K562 (cell line): Measurements from ENCODE around the gene TMEM45A. TPM values are rescaled to one million over a fixed set of nuclear protein-coding genes. Genes with fewer than 3 reads are reported as not detected.

Experiments
- ATAC-seq: fragments of 200-7000 bp; cut with Tn5 transposase; 3 replicates; pipeline ENCODE4 v1.9.1; 2020; ENCODE audit warnings: moderate library complexity
- BruUV-seq: library from RNA; stranded (reverse); fragments of 400-500 nt; replicated peaks from 2 replicates; lab custom pipeline; 2021; lab: Mats Ljungman, UMichigan
- CTCF ChIA-PET: fragments of 300-600 bp; formaldehyde crosslinking; extraction: SDS; loops from one replicate; lab custom pipeline; 2021; ENCODE audit warnings: low intra/inter-chr PET ratio; lab: Yijun Ruan, JAX
- POLR2A ChIA-PET: fragments of 300-600, 350-650 bp; sonication (Branson Sonifier 250); formaldehyde crosslinking; extraction: SDS; loops from one replicate; lab custom pipeline; 2021; ENCODE audit warnings: antibody characterized with exemption, inconsistent platforms; lab: Yijun Ruan, JAX
- DNase-seq, 4 experiments: peaks; one replicate each; pipeline versions ENCODE4 v3.0.0 to v3.0.0-alpha.2; 2011 to 2018; ENCODE audit warnings: low spot score in 3 of 4, mixed read lengths in 3 of 4; ENCODE audit errors: extremely low read depth in 1 of 4
- FAIRE-seq: peaks from 2 replicates; lab custom pipeline; 2011; peaks lifted over from hg19 to GRCh38; lab: Jason Lieb, UNC
- H2AFZ ChIP-seq: 2 replicates; pipeline ENCODE4 v1.6.0; 2011; ENCODE audit warnings: low read depth, low read length, control low read depth, inconsistent platforms
- H3K27ac ChIP-seq: fragments of 200-600 bp; 3 replicates; pipeline ENCODE4 v1.8.0; 2011; ENCODE audit warnings: low read depth, mild to moderate bottlenecking, control low read depth, inconsistent platforms, low read length, moderate library complexity, mixed read lengths; ENCODE audit errors: extremely low read depth
- H3K27me3 ChIP-seq, 2 experiments: fragments of 300-600 bp in 1 of 2; 2 replicates in 1 of 2; 3 replicates in 1 of 2; pipeline versions ENCODE4 v1.6.0 to v1.8.0; 2011; ENCODE audit warnings: inconsistent platforms in 2 of 2, low read length in 2 of 2, mild to moderate bottlenecking in 1 of 2, mixed read lengths in 1 of 2, moderate library complexity in 1 of 2; ENCODE audit not compliant: control insufficient read depth in 2 of 2, insufficient read depth in 2 of 2
- H3K36me3 ChIP-seq: fragments of 300-600 bp; 3 replicates; pipeline ENCODE4 v1.8.0; 2011; ENCODE audit warnings: mild to moderate bottlenecking, low read length, inconsistent platforms; ENCODE audit not compliant: control insufficient read depth, insufficient read depth
- H3K4me1 ChIP-seq, 2 experiments: fragments of 200-600 bp in 1 of 2; replicated peaks in 1 of 2; 2 replicates in 1 of 2; 3 replicates in 1 of 2; pipeline versions ENCODE4 v1.5.1 to v1.8.0; 2011; ENCODE audit warnings: inconsistent platforms in 2 of 2, low read length in 2 of 2, mild to moderate bottlenecking in 1 of 2, mixed read lengths in 1 of 2, moderate library complexity in 1 of 2; ENCODE audit not compliant: control insufficient read depth in 2 of 2, insufficient read depth in 2 of 2
- H3K4me2 ChIP-seq: 2 replicates; pipeline ENCODE4 v1.6.1; 2011; ENCODE audit warnings: low read length, control low read depth, inconsistent platforms, mixed read lengths; ENCODE audit not compliant: insufficient read depth
- H3K4me3 ChIP-seq: fragments of 200-600 bp; sonication (generic), shearing (Covaris generic); 2 replicates; pipeline ENCODE4 v1.5.1; 2016; ENCODE audit warnings: control low read depth, inconsistent platforms
- H3K79me2 ChIP-seq: fragments of 200-600 bp; 3 replicates; pipeline ENCODE4 v1.8.0; 2011; ENCODE audit warnings: low read length, inconsistent platforms; ENCODE audit not compliant: control insufficient read depth, insufficient read depth
- H3K9ac ChIP-seq, 2 experiments: 2 replicates each; pipeline versions ENCODE4 v1.6.0 to v1.6.1; 2011; ENCODE audit warnings: low read depth in 2 of 2, low read length in 2 of 2, control low read depth in 1 of 2, inconsistent platforms in 1 of 2, mild to moderate bottlenecking in 1 of 2, mixed read lengths in 1 of 2; ENCODE audit not compliant: insufficient read depth in 1 of 2
- H3K9me1 ChIP-seq: one replicate; pipeline ENCODE4 v1.6.0; 2011; ENCODE audit warnings: inconsistent platforms, mild to moderate bottlenecking, low read length, moderate library complexity; ENCODE audit not compliant: control insufficient read depth, insufficient read depth
- H3K9me3 ChIP-seq: replicated peaks from 2 replicates; pipeline ENCODE4 v1.5.1; 2011; ENCODE audit warnings: low read depth, low read length, inconsistent platforms; ENCODE audit not compliant: control insufficient read depth, insufficient read depth
- H4K20me1 ChIP-seq: replicated peaks from 2 replicates; pipeline ENCODE4 v1.6.1; 2011; ENCODE audit warnings: low read length, inconsistent platforms, mixed read lengths; ENCODE audit not compliant: control insufficient read depth, insufficient read depth
- BRCA1 ChIP-seq, 2 experiments: fragments of 450-650 bp in 1 of 2; sonication (generic) in 1 of 2; formaldehyde crosslinking in 1 of 2; IDR thresholded peaks; 2 replicates each; pipeline versions ENCODE4 v1.5.0 to v1.6.1; 2017 to 2020; ENCODE audit warnings: mild to moderate bottlenecking in 1 of 2, missing genetic modification reagents in 1 of 2
- DDX20 ChIP-seq: fragments of 450-650 bp; IDR thresholded peaks from 2 replicates; pipeline ENCODE4 v1.6.1; 2016; ENCODE audit warnings: missing genetic modification characterization, low read depth, mild to moderate bottlenecking, missing compliant biosample characterization, moderate library complexity
- PCBP2 ChIP-seq: fragments of 200-400 bp; formaldehyde crosslinking; IDR thresholded peaks from 2 replicates; pipeline ENCODE4 v1.6.1; 2018; ENCODE audit warnings: low read length, low read depth, mild to moderate bottlenecking, moderate library complexity; ENCODE audit not compliant: poor library complexity, severe bottlenecking
- POLR2G ChIP-seq: fragments of 200-400 bp; formaldehyde crosslinking; IDR thresholded peaks from 2 replicates; pipeline ENCODE4 v1.6.1; 2017; ENCODE audit warnings: low read depth, mild to moderate bottlenecking, antibody characterized with exemption, low read length, moderate library complexity
- PYGO2 ChIP-seq: fragments of 450-650 bp; IDR thresholded peaks from 2 replicates; pipeline ENCODE4 v1.6.1; 2016; ENCODE audit warnings: mild to moderate bottlenecking, missing genetic modification characterization, moderate library complexity, missing compliant biosample characterization
- RAD21 ChIP-seq, 2 experiments: fragments of 250-450 bp in 1 of 2; fragments of 450-650 bp in 1 of 2; sonication (Bioruptor Pico) in 1 of 2; formaldehyde crosslinking in 1 of 2; IDR thresholded peaks in 1 of 2; conservative IDR thresholded peaks in 1 of 2; 2 replicates each; pipeline versions ENCODE4 v1.4.0 to v1.8.0; 2020 to 2022; ENCODE audit warnings: mild to moderate bottlenecking in 2 of 2, moderate library complexity in 1 of 2
- RBM25 ChIP-seq: fragments of 200-400 bp; formaldehyde crosslinking; IDR thresholded peaks from 2 replicates; pipeline ENCODE4 v1.6.1; 2018; ENCODE audit warnings: low read length, low read depth, moderate library complexity; ENCODE audit not compliant: severe bottlenecking
- SRF ChIP-seq, 2 experiments: fragments of 250-450, 450-650 bp in 1 of 2; sonication (Bioruptor Pico) in 1 of 2; sonication (generic) in 1 of 2; formaldehyde crosslinking; IDR thresholded peaks; 2 replicates each; pipeline versions ENCODE4 v1.5.0 to v1.5.1; 2020 to 2022; ENCODE audit warnings: mild to moderate bottlenecking in 1 of 2, missing genetic modification reagents in 1 of 2
- TAF15 ChIP-seq: fragments of 200-400 bp; formaldehyde crosslinking; IDR thresholded peaks from 2 replicates; pipeline ENCODE4 v1.6.1; 2017; ENCODE audit warnings: mild to moderate bottlenecking, low read depth, low read length, moderate library complexity
- THRA ChIP-seq: fragments of 450-650 bp; IDR thresholded peaks from 2 replicates; pipeline ENCODE4 v1.6.1; 2017; ENCODE audit warnings: mild to moderate bottlenecking, moderate library complexity
- U2AF2 ChIP-seq: fragments of 200-400 bp; formaldehyde crosslinking; optimal IDR thresholded peaks from 2 replicates; pipeline ENCODE3; 2017; ENCODE audit warnings: low read depth, mild to moderate bottlenecking, low read length
- ZFP1 ChIP-seq: fragments of 450-650 bp; formaldehyde crosslinking; IDR thresholded peaks from 2 replicates; pipeline ENCODE4 v1.4.0; 2020; ENCODE audit warnings: mild to moderate bottlenecking, mixed read lengths
- ZNF274 ChIP-seq: IDR thresholded peaks from 2 replicates; pipeline ENCODE4 v1.6.1; 2011; ENCODE audit warnings: low read depth, mild to moderate bottlenecking, low read length, moderate library complexity, borderline replicate concordance
- ZNF384 ChIP-seq: IDR thresholded peaks from 2 replicates; pipeline ENCODE4 v1.6.1; 2012; ENCODE audit warnings: low read depth, low read length, improper control_type of control experiment
- WGBS: fragments of 100-300 bp; shearing (Covaris generic); methylation state at CpG from one replicate; pipeline ENCODE4 v1.1.6; 2016; ENCODE audit warnings: low coverage, mixed read lengths; ENCODE audit not compliant: insufficient coverage; ENCODE audit errors: missing lambda C conversion rate; 5-methylcytosine and 5-hydroxymethylcytosine counted together
- in situ Hi-C: fragments of 300-500 bp; cut with MboI; formaldehyde crosslinking; loops from 4 replicates; pipeline ENCODE4 v1.15.0; 2018; ENCODE audit warnings: inconsistent platforms, mixed read lengths
- intact Hi-C: fragments of 100-400 bp; cut with micrococcal nuclease; formaldehyde crosslinking; loops from 2 replicates; pipeline ENCODE4 v1.14.2; 2022
- polyA plus RNA-seq, 8 experiments: library from polyadenylated mRNA; depleted of rRNA in 4 of 8; stranded (reverse) in 5 of 8; unstranded in 3 of 8; fragments of >200 nt; fragmentation: Nextera tagmentation in 2 of 8; fragmentation: Illumina TruSeq in 1 of 8; extraction: Ambion mirVana in 2 of 8; extraction: Trizol in 1 of 8; gene quantifications; 2 replicates each; pipeline versions ENCODE4 v1.2.1 to v1.2.3, GENCODE V29; 2011 to 2014; ENCODE audit warnings: inconsistent platforms in 1 of 8, missing spikeins in 1 of 8
- total RNA-seq, 7 experiments: library from RNA; depleted of rRNA in 6 of 7; stranded (reverse); fragments of >200 nt in 6 of 7; fragmentation: Illumina TruSeq in 2 of 7; extraction: Trizol in 2 of 7; gene quantifications; 2 replicates each; pipeline versions ENCODE4 v1.2.1 to v1.2.3, GENCODE V29; 2011 to 2021; ENCODE audit warnings: low replicate concordance in 1 of 7

TMEM45A gene
- total and polyA plus RNA-seq, 9 of the 15 experiments (the other 6 are each of a cell fraction or from before 2014, with no cell fraction given): 0.41 to 4.1 (median 0.95) TPM

DNA sequence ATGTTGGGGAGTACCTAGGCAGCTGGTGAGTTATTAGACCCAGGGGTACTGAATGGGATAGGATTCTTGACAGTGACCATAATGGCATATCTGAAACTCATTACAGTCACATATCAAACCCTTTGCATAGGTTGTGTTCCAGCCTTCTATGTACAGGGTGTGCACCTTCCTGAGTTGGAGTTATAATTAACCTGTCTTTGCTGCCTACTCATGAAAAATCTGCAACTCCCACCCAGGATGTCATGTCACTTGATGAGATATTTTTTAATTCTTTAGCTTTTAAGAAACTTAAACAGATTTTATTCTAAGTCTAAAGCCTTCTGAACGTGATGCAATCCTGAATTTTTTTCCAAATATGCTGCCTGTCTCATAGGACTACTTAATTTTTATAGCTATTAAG is 95.8 kb downstream of the TMEM45A start:
- WGBS: 0% methylated on average over 1 of the region's 1 CpG

GRCh38 chr3:100590114-100590839 is 97.9 kb downstream of the TMEM45A start:
- no peaks in the 10 kb centered on the region for H3K36me3 ChIP-seq
- intact Hi-C loops (loop anchor here (1.0 kb wide), 2 partner anchors 127 to 274 kb away; no protein-coding TSS in a partner anchor), in situ Hi-C loops (loop anchor here (5.0 to 10.0 kb wide), 2 partner anchors 128 to 275 kb away; no protein-coding TSS in a partner anchor)
- H3K4me1 ChIP-seq: no peaks in the 10 kb centered on the region; a peak in 1 of 5 replicates
- H3K79me2 ChIP-seq: no peaks in the 10 kb centered on the region
- FAIRE-seq (peak; percentile 83), ATAC-seq (peak; percentile 88), DNase-seq (peak; percentile 51 to 73 (median 57))
- H3K27me3 ChIP-seq: no peaks in the 10 kb centered on the region
- H3K9me3 ChIP-seq: no peaks in the 10 kb centered on the region
- H3K4me3 ChIP-seq: no peak overlapping the region
- no peak overlapping the region for H3K9ac ChIP-seq
- 25% methylated on average over 10 of the region's 10 CpGs for WGBS
- H3K27ac ChIP-seq: no peak overlapping the region
- H3K4me2 ChIP-seq: no peak overlapping the region
- ChIA-PET CTCF (interaction anchor here (0.6 to 1.7 kb wide), 3 partner anchors 128 to 274 kb away, joined by 4 to 12 read pairs (median 7); no protein-coding TSS in a partner anchor), POLR2A (interaction anchor here (0.7 kb wide), 2 partner anchors 11 to 12 kb away, joined by 3 to 4 read pairs; no protein-coding TSS in a partner anchor)
- H3K9me1 ChIP-seq: no peaks in the 10 kb centered on the region
- H4K20me1 ChIP-seq: no peaks in the 10 kb centered on the region
- H2AFZ ChIP-seq: peak overlapping the region; percentile 69
- no TSS peak for BruUV-seq
- TF ChIP-seq THRA (no peak), ZNF274 (no peak), RBM25 (no peak), DDX20 (tag) (no peak), ZFP1 (CRISPR knock-in tag) (no peak), BRCA1 (IDR thresholded peaks at IDR 0.05) (no peak), BRCA1 (CRISPR knock-in tag; IDR thresholded peaks at IDR 0.05) (no peak), PYGO2 (tag) (no peak), RAD21 (CRISPR knock-in tag; conservative IDR thresholded peaks at IDR 0.05 in 1 of 2, IDR thresholded peaks at IDR 0.05 in 1 of 2) (peak; percentile 85 to 90), PCBP2 (no peak)

More for the DNA sequence above, 95.8 kb downstream of the TMEM45A start:
- H3K27me3 ChIP-seq: no peaks in the 10 kb centered on the region
- ChIA-PET POLR2A (interaction anchor here (0.6 kb wide), 1 partner anchor 187 kb away, joined by 3 read pairs; no protein-coding TSS in a partner anchor), CTCF (interaction anchor here (1.8 kb wide), 1 partner anchor 126 kb away, joined by 6 read pairs; no protein-coding TSS in a partner anchor)
- no peak overlapping the region for H2AFZ ChIP-seq
- BruUV-seq: no TSS peak
- no peak for FAIRE-seq
- H3K9me3 ChIP-seq: no peaks in the 10 kb centered on the region
- no peaks in the 10 kb centered on the region for H3K79me2 ChIP-seq
- H3K27ac ChIP-seq: no peak overlapping the region
- intact Hi-C loops: no loop called here
- ATAC-seq: no peak
- no peaks in the 10 kb centered on the region for H3K36me3 ChIP-seq
- H4K20me1 ChIP-seq: no peaks in the 10 kb centered on the region
- DNase-seq: no peak
- in situ Hi-C loops: no loop called here
- TF ChIP-seq U2AF2 (no peak), SRF (CRISPR knock-in tag; IDR thresholded peaks at IDR 0.05) (no peak), TAF15 (no peak), POLR2G (no peak), ZNF384 (no peak)
- TF ChIP-seq, all 486 proteins: peak for 0
- no peaks in the 10 kb centered on the region; a peak in 1 of 5 replicates for H3K4me1 ChIP-seq
- H3K4me2 ChIP-seq: no peak overlapping the region
- H3K9me1 ChIP-seq: no peaks in the 10 kb centered on the region
- no peak overlapping the region for H3K4me3 ChIP-seq
- no peak overlapping the region for H3K9ac ChIP-seq
